H1 (cell line): Measurements from ENCODE around the gene TGFA. TPM values are rescaled to one million over a fixed set of nuclear protein-coding genes. Genes with fewer than 3 reads are reported as not detected.

Source experiments
- CBX5 ChIP-seq: fragments of 300-800, 300-1000 bp; sonication (generic); IDR thresholded peaks from 2 replicates; pipeline ENCODE4 v1.7.1; 2016; ENCODE audit warnings: antibody characterized with exemption, low read length, low read depth
- MAFK ChIP-seq: IDR thresholded peaks from 2 replicates; pipeline ENCODE4 v1.6.1; 2012; ENCODE audit warnings: low read depth, mild to moderate bottlenecking, improper control_type of control experiment, low read length
- SIN3A ChIP-seq, 2 experiments: IDR thresholded peaks in 1 of 2; conservative IDR thresholded peaks in 1 of 2; 2 replicates each; pipeline ENCODE4 v1.6.1; 2011 to 2012; ENCODE audit warnings: low read length in 2 of 2, improper control_type of control experiment in 1 of 2, low read depth in 1 of 2, mild to moderate bottlenecking in 1 of 2
- SIRT6 ChIP-seq: IDR thresholded peaks from one replicate; pipeline ENCODE4 v1.7.1; 2012; ENCODE audit warnings: low read length, inconsistent platforms
- polyA plus RNA-seq, 7 experiments: library from polyadenylated mRNA; depleted of rRNA in 3 of 7; stranded (reverse) in 5 of 7; unstranded in 2 of 7; fragments of >200 nt in 5 of 7; fragments of 200-250 nt in 2 of 7; gene quantifications; 1 replicate in 5 of 7; 2 replicates in 1 of 7; 4 replicates in 1 of 7; pipeline versions ENCODE4 v1.2.1 to v1.2.3, GENCODE V29; 2011 to 2013; ENCODE audit warnings: missing spikeins in 2 of 7, mixed read lengths in 2 of 7
- total RNA-seq: library from RNA; stranded (reverse); fragmentation: NEBNext Ultra II Directional; extraction: Animal tissue kit (Norgen Biotek cat#: 25700); gene quantifications from 2 replicates; pipeline ENCODE4 v1.2.1, GENCODE V29; 2021
- TF ChIP-seq, protein P1 (sequence below): IDR thresholded peaks from 2 replicates; pipeline ENCODE4 v1.6.1; 2012; ENCODE audit warnings: low read length, inconsistent platforms

The TGFA gene
- total and polyA plus RNA-seq, 2 of the 8 experiments (the other 6 are each of a cell fraction or from before 2014, with no cell fraction given), result 1.8 to 3.7 TPM

DNA sequence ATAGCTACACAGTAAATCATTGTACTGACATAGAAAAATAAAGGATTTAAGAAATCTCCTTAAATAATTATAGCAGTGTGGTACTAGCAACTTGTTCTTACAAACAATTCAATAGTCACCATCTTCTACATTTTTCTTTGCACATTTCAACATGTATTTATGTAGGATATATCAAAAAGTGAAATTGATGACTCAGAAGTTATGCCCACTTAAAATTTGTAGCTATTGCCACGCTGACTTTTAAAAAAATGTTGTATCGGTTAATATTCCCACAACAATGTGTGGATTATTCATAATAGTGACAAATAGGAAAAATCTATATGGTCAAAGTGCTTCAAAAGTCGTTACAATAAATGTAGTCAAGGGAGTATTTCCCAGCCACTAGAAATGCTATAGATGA, 6.7 kb downstream of the TGFA start (continued):
- TF ChIP-seq, protein P1, sequence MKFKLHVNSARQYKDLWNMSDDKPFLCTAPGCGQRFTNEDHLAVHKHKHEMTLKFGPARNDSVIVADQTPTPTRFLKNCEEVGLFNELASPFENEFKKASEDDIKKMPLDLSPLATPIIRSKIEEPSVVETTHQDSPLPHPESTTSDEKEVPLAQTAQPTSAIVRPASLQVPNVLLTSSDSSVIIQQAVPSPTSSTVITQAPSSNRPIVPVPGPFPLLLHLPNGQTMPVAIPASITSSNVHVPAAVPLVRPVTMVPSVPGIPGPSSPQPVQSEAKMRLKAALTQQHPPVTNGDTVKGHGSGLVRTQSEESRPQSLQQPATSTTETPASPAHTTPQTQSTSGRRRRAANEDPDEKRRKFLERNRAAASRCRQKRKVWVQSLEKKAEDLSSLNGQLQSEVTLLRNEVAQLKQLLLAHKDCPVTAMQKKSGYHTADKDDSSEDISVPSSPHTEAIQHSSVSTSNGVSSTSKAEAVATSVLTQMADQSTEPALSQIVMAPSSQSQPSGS, result no peak
- TF ChIP-seq MAFK (no peak), SIRT6 (no peak), CBX5 (no peak), SIN3A (conservative IDR thresholded peaks at IDR 0.05 in 1 of 2, IDR thresholded peaks at IDR 0.05 in 1 of 2; ENCODE audit: low read depth in 1 of 2, low read length in 2 of 2) (no peak)
- TF ChIP-seq, all 59 proteins: peak for 0
